Measurements from ENCODE around the gene H6PD. TPM values are rescaled to one million over a fixed set of nuclear protein-coding genes. Genes with fewer than 3 reads are reported as not detected.

H6PD gene
- total and polyA plus RNA-seq, 4 donors = 28.9 to 134 (median 56.8) TPM

DNA sequence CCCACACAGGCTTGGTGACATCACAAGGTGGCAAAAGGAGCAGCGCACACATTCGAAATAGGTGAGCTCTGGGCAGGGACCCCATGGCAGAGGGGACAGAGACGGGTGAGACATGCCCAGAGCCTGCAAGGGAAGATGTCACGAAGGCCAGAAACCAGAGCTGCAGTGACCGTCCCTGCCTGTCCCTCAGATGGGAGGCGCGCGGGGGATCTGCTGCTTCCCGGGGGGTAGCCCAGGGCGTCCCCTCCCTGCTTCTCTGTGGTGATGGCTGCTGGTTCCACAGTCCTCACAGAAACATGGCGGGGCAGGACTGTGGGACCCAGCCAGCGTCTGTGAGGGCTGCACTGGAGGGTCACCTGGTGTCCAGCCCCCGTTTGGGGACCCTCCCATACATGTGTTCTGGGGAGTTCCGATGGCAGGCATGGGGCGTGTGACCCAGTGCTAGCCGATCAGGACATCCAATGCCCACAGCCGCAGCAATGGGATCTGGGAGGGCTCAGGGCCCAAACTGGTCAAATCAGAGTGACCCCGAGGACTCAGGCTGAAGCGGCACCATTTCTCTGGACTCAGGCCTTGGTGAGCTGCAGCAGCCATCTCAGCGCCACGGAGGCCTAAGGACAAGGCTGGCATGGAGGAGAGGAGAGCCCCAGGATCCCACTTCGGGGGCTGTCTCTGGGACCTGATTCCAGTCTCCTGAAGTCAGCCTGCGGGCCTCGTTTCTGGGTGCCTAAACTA is 37.5 kb downstream of the H6PD start:
- H3K27me3 ChIP-seq (ENCODE audit: control insufficient read depth in 4 of 4, insufficient read depth in 4 of 4, low read length in 3 of 4) = no peaks in the 10 kb centered on the region
- H3K9me3 ChIP-seq (ENCODE audit: control insufficient read depth in 4 of 4, low read length in 3 of 4) = no peaks in the 10 kb centered on the region
- 94% methylated on average over 24 of the region's 24 CpGs for WGBS
- H3K36me3 ChIP-seq (ENCODE audit: control insufficient read depth in 4 of 4, insufficient read depth in 3 of 4, low read depth in 1 of 4, low read length in 3 of 4) = peaks cover 3 to 30% (median 28%) of the 10 kb centered on the region in 4 donors
- no peak overlapping the region for H3K4me3 ChIP-seq (ENCODE audit: low read depth in 1 of 3, low read length in 3 of 3)
- no peak for DNase-seq (ENCODE audit: low spot score)
- H3K9ac ChIP-seq (ENCODE audit: low read depth in 1 of 2, low read length in 2 of 2) = no peak overlapping the region
- no peak overlapping the region for H3K27ac ChIP-seq (ENCODE audit: low read depth in 1 of 2, low read length in 2 of 2)
- no peak for TF ChIP-seq GABPA (IDR thresholded peaks at IDR 0.05 in 1 of 2, conservative IDR thresholded peaks at IDR 0.05 in 1 of 2)
- no peak for TF ChIP-seq TAF1 (conservative IDR thresholded peaks at IDR 0.05)
- TF ChIP-seq, protein P1, sequence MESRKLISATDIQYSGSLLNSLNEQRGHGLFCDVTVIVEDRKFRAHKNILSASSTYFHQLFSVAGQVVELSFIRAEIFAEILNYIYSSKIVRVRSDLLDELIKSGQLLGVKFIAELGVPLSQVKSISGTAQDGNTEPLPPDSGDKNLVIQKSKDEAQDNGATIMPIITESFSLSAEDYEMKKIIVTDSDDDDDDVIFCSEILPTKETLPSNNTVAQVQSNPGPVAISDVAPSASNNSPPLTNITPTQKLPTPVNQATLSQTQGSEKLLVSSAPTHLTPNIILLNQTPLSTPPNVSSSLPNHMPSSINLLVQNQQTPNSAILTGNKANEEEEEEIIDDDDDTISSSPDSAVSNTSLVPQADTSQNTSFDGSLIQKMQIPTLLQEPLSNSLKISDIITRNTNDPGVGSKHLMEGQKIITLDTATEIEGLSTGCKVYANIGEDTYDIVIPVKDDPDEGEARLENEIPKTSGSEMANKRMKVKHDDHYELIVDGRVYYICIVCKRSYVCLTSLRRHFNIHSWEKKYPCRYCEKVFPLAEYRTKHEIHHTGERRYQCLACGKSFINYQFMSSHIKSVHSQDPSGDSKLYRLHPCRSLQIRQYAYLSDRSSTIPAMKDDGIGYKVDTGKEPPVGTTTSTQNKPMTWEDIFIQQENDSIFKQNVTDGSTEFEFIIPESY (IDR thresholded peaks at IDR 0.05) = no peak
- TF ChIP-seq SP1 (IDR thresholded peaks at IDR 0.05) = no peak
- TF ChIP-seq FOXA2 (IDR thresholded peaks at IDR 0.05) = no peak
- TF ChIP-seq FOXA1 (IDR thresholded peaks at IDR 0.05) = no peak
- no peak for TF ChIP-seq HNF4G (IDR thresholded peaks at IDR 0.05)
- TF ChIP-seq MAX (IDR thresholded peaks at IDR 0.05) = no peak
- TF ChIP-seq RXRA (IDR thresholded peaks at IDR 0.05) = no peak
- no peak for TF ChIP-seq YY1 (IDR thresholded peaks at IDR 0.05)
- TF ChIP-seq RAD21 (IDR thresholded peaks at IDR 0.05) = no peak
- no peak for TF ChIP-seq CTCF (IDR thresholded peaks at IDR 0.05; ENCODE audit: low read depth, low read length, missing input control)
- TF ChIP-seq EGR1 (IDR thresholded peaks at IDR 0.05; ENCODE audit: low read depth in 2 of 2) = no peak
- no peak for TF ChIP-seq JUND (IDR thresholded peaks at IDR 0.05)
- no peak for TF ChIP-seq REST (IDR thresholded peaks at IDR 0.05)
- TF ChIP-seq NR2F2 (IDR thresholded peaks at IDR 0.05) = no peak
- no peak for TF ChIP-seq ATF3 (IDR thresholded peaks at IDR 0.05)
- no peak for TF ChIP-seq HNF4A (conservative IDR thresholded peaks at IDR 0.05)
- no peaks in the 10 kb centered on the region for H3K4me1 ChIP-seq (ENCODE audit: control insufficient read depth in 4 of 4, insufficient read depth in 4 of 4, low read length in 3 of 4)

All from liver (tissue), 9 donors.